KMS-11 (cell line): ENCODE results near the gene MRTFB.
A peak's percentile ranks its signal among the peaks of the same experiment; 100 is the strongest.

Experiments used
- H2AFZ ChIP-seq: fragments of 200-600 bp; sonication (generic); 2 replicates; pipeline ENCODE4 v1.6.1; 2016; ENCODE audit warnings: antibody characterized with exemption, mixed run types, low read depth
- H3K27ac ChIP-seq: fragments of 200-600 bp; sonication (generic); 2 replicates; pipeline ENCODE4 v1.6.1; 2016; ENCODE audit warnings: mild to moderate bottlenecking, mixed run types
- H3K27me3 ChIP-seq: fragments of 200-600 bp; sonication (generic); 2 replicates; pipeline ENCODE4 v1.6.1; 2017; ENCODE audit warnings: mild to moderate bottlenecking, low read depth, mixed run types, moderate library complexity; ENCODE audit not compliant: insufficient read depth
- H3K36me3 ChIP-seq: fragments of 200-600 bp; sonication (generic); 2 replicates; pipeline ENCODE4 v1.6.1; 2017; ENCODE audit warnings: mild to moderate bottlenecking, mixed run types; ENCODE audit not compliant: insufficient read depth
- H3K4me1 ChIP-seq: fragments of 200-600 bp; sonication (generic); 2 replicates; pipeline ENCODE4 v1.6.1; 2016; ENCODE audit warnings: mild to moderate bottlenecking, low read depth, mixed run types; ENCODE audit not compliant: poor library complexity, severe bottlenecking
- H3K4me2 ChIP-seq: fragments of 200-600 bp; sonication (generic); 2 replicates; pipeline ENCODE4 v1.7.0; 2016; ENCODE audit warnings: mild to moderate bottlenecking, mixed run types
- H3K4me3 ChIP-seq: fragments of 200-600 bp; sonication (generic); IDR thresholded peaks from 2 replicates; pipeline ENCODE4 v1.6.1; 2017; ENCODE audit warnings: low read depth, low read length, mixed read lengths; ENCODE audit not compliant: insufficient read depth
- H3K79me2 ChIP-seq: fragments of 200-600 bp; sonication (generic); 2 replicates; pipeline ENCODE4 v1.6.1; 2016; ENCODE audit warnings: low read depth, mixed run types; ENCODE audit not compliant: insufficient read depth
- H3K9ac ChIP-seq: fragments of 200-600 bp; sonication (generic); 2 replicates; pipeline ENCODE4 v1.6.1; 2016; ENCODE audit warnings: mild to moderate bottlenecking, mixed run types
- H4K20me1 ChIP-seq: fragments of 200-600 bp; sonication (generic); 2 replicates; pipeline ENCODE4 v1.6.1; 2016; ENCODE audit warnings: mild to moderate bottlenecking, mixed run types; ENCODE audit not compliant: insufficient read depth
- TF ChIP-seq, protein P1 (sequence below): fragments of 200-600 bp; sonication (generic); conservative IDR thresholded peaks from 2 replicates; pipeline ENCODE4 v1.6.1; 2017; ENCODE audit warnings: low read depth, mild to moderate bottlenecking, antibody characterized with exemption, low read length, moderate library complexity, mixed read lengths

The MRTFB gene

DNA sequence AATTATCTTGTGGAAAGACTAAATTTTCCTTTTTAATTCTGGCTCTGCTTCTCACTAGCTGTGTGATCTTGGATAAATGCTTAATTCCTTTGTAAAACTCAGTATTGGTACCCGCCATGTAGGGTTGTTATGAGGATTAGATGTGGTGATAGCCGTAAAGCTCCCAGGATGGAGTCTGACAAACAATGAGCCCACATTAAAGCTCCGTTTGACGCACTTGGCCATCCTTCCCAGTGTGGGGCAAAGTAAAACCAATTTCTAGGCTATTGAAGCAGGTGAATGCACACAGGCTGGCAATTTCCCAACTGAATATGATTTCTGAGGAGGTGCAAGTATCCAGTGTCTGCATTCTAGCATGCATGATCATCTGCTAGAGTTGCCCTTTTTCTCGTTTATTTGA lies 123.6 kb downstream of the MRTFB start:
- Histone ChIP-seq H3K4me2 (no peak overlapping the region), H3K27ac (no peak overlapping the region), H3K27me3 (no peaks in the 10 kb centered on the region), H3K9ac (no peak overlapping the region), H2AFZ (no peak overlapping the region), H4K20me1 (no peaks in the 10 kb centered on the region), H3K4me3 (no peak overlapping the region), H3K36me3 (no peaks in the 10 kb centered on the region), H3K4me1 (peaks cover 66% of the 10 kb centered on the region), H3K79me2 (no peaks in the 10 kb centered on the region)
- TF ChIP-seq, protein P1, sequence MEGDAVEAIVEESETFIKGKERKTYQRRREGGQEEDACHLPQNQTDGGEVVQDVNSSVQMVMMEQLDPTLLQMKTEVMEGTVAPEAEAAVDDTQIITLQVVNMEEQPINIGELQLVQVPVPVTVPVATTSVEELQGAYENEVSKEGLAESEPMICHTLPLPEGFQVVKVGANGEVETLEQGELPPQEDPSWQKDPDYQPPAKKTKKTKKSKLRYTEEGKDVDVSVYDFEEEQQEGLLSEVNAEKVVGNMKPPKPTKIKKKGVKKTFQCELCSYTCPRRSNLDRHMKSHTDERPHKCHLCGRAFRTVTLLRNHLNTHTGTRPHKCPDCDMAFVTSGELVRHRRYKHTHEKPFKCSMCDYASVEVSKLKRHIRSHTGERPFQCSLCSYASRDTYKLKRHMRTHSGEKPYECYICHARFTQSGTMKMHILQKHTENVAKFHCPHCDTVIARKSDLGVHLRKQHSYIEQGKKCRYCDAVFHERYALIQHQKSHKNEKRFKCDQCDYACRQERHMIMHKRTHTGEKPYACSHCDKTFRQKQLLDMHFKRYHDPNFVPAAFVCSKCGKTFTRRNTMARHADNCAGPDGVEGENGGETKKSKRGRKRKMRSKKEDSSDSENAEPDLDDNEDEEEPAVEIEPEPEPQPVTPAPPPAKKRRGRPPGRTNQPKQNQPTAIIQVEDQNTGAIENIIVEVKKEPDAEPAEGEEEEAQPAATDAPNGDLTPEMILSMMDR = no peak

DNA sequence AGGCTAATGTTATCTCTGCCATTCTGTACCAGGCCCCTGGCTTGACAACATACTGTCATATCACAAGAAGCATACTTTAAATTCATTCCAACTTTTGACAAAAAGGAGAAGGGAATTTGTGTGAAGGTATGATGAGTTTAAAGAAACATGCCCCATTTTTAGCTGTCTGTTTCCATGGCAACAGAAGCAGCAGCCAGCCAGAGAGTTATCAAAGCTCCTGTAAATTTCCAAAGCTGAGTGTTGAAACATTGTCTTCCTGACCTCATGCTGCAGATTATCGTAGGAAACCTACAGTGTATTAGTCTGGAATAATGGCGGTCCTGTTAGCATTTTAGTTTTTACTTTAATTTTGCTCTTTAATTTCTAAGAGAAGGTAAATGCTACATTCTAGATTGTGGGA lies 124.9 kb downstream of the MRTFB start:
- no peak overlapping the region for H3K9ac ChIP-seq
- no peaks in the 10 kb centered on the region for H4K20me1 ChIP-seq
- H3K36me3 ChIP-seq = no peaks in the 10 kb centered on the region
- no peak overlapping the region for H2AFZ ChIP-seq
- peaks cover 73% of the 10 kb centered on the region for H3K4me1 ChIP-seq
- no peak overlapping the region for H3K4me3 ChIP-seq
- H3K27me3 ChIP-seq = no peaks in the 10 kb centered on the region
- TF ChIP-seq, protein P1 = no peak
- peak overlapping the region; percentile 39 for H3K4me2 ChIP-seq
- no peaks in the 10 kb centered on the region for H3K79me2 ChIP-seq
- no peak overlapping the region; the same call in 1 of the 2 replicates for H3K27ac ChIP-seq

DNA sequence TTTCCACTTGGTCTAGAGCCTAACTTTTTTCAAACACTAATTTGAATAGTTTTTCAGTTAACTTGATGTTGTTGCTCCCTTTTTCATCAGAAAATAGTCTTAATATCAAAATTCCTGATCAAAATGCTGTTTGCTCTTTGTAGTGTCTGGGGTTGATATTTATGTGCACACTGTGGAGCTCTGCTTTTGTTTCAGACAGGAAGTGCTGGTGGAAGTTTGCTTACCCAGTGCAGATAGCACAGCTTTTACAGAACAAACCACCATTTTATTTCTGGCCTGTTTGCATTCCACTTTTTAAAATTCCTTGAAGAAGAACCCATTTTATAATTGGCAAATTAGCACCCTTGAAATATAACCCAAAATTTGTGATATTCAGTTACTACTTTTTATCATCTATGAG lies 125.4 kb downstream of the MRTFB start:
- Histone ChIP-seq H3K27ac (peak overlapping the region; percentile 24; the same call in 1 of the 2 replicates), H3K4me2 (peak overlapping the region; percentile 39), H3K27me3 (no peaks in the 10 kb centered on the region), H4K20me1 (no peaks in the 10 kb centered on the region), H2AFZ (peak overlapping the region; percentile 15; the same call in 1 of the 2 replicates), H3K9ac (0 out of 2 replicates have a peak overlapping the region, but pooled peaks have one; percentile 5), H3K79me2 (no peaks in the 10 kb centered on the region), H3K36me3 (no peaks in the 10 kb centered on the region), H3K4me3 (no peak overlapping the region), H3K4me1 (peaks cover 73% of the 10 kb centered on the region)
- TF ChIP-seq, protein P1 = no peak

DNA sequence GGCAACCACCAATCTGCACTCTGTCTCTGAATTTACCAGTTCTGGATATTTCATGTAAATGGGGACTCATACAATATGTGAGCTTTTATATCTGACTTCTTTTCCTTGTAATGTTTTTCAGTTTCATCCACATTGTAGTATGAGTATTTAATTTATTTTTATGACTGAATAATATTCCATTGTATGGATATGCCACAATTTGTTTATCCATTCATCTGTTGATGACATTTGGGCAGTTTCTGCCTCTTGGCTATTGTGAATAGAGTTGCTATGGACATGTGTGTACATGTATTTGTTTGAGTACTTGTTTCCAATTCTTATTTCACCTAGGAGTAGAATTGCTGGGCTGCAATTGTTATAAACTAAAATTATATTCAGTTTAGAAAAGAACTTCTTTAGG lies 126.9 kb downstream of the MRTFB start:
- Histone ChIP-seq H3K4me1 (peaks cover 73% of the 10 kb centered on the region), H3K27me3 (no peaks in the 10 kb centered on the region), H3K4me2 (no peak overlapping the region), H3K27ac (no peak overlapping the region), H3K36me3 (no peaks in the 10 kb centered on the region), H2AFZ (no peak overlapping the region), H4K20me1 (no peaks in the 10 kb centered on the region), H3K79me2 (no peaks in the 10 kb centered on the region), H3K9ac (no peak overlapping the region), H3K4me3 (no peak overlapping the region)
- TF ChIP-seq, protein P1 = no peak
